Measurements from ENCODE around the gene SLC4A11. TPM values are rescaled to one million over a fixed set of nuclear protein-coding genes. Genes with fewer than 3 reads are reported as not detected.

SLC4A11 gene
- polyA plus RNA-seq, 1 experiment, result 0.53 TPM

DNA sequence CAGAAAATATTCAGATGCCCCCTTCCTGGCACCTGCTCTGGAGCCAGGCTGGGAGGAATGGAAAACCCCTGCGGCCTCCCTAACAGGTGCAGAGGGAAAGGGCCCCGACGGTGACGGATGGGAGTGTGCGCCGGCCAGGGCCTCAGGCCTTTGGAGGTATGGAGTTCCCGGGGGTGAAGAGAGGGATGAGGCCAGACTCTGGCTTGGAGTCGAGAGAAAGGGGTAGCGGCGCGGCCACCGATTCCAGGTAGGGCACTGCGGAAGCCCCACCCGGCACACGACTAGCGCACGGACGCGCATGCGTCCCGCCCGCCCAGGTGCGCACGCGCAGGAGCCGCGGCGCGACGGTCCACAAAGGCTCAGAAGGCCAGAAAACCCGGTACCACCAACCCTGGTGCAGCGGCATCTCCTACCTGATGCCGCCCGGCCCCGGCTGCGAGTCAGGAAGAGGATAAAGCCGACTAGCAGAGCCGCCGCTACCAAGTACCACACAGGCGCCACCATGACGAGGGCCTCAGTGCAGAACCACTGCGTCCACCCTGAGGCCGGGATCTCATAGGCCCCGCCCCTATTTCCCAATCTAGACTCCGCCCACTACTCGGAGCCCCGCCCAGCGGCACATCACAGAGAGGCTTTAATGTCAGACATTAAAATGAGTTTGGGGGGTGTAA, 34.7 kb downstream of the SLC4A11 start, which contains the start of gene DDRGK1:
Gene DDRGK1 (minus strand): TSS at position 559 of the 671 bp plus-strand sequence. CDS start 55 bp downstream, at position 504.
- Histone ChIP-seq H3K9me3 (ENCODE audit: control insufficient read depth, insufficient read depth, low read length) (no peaks in the 10 kb centered on the region; the same call in 1 of the 2 replicates), H3K27ac (ENCODE audit: low read depth, low read length) (peak within 1 kb of the TSS; percentile 61), H3K27me3 (ENCODE audit: control insufficient read depth, insufficient read depth, low read length) (no peaks in the 10 kb centered on the region), H3K4me3 (ENCODE audit: low read depth, low read length) (peak within 1 kb of the TSS; percentile 97)
- CTCF ChIA-PET, result no interaction called here
- POLR2A ChIA-PET, result no interaction called here
- TF ChIP-seq, protein P1, sequence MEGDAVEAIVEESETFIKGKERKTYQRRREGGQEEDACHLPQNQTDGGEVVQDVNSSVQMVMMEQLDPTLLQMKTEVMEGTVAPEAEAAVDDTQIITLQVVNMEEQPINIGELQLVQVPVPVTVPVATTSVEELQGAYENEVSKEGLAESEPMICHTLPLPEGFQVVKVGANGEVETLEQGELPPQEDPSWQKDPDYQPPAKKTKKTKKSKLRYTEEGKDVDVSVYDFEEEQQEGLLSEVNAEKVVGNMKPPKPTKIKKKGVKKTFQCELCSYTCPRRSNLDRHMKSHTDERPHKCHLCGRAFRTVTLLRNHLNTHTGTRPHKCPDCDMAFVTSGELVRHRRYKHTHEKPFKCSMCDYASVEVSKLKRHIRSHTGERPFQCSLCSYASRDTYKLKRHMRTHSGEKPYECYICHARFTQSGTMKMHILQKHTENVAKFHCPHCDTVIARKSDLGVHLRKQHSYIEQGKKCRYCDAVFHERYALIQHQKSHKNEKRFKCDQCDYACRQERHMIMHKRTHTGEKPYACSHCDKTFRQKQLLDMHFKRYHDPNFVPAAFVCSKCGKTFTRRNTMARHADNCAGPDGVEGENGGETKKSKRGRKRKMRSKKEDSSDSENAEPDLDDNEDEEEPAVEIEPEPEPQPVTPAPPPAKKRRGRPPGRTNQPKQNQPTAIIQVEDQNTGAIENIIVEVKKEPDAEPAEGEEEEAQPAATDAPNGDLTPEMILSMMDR (IDR thresholded peaks at IDR 0.05; ENCODE audit: low read depth, low read length), result no peak
- peak; percentile 27 for DNase-seq (ENCODE audit: low read depth, low spot score)

DNA sequence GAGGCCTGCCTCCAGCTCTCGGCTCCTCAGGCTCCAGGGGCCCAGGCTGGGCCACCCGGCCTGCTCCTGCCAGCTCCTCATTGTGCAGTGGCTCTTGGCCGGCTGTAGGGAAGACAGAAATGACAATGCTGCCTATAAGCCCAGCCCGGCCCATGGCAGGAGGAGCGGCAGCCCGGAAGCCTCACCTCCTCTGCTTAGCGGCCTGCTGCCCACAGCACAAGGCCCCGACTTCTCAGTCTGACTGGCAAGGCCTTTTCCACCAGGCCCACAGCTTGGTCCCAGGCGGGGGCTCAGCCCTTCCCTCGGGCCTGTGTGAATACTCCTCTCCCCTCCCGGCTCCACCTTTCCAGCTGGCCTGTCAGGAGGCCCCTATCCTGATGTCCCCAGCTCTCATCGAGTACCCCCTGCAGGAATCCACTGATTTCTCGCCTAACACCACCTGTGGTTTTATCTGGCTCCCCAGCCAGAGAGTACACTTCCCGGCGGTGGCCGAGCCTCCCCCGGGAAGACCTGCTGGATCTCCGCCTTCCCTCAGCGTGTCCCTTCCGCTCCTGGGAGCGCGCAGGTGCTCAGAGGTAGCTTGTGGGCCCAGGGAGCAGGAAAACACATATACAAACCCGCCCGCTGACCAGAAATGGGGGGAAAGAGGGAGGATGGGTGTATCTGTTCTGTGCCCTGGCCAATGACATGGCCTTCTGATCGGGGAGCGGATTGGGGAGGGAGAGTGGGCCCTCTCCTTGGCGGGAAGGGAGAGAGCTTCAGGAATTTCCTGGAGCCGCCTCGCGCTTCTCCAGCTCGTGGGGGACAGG, 35.5 kb downstream of the SLC4A11 start:
- ChIA-PET CTCF (interaction anchor here (1.9 kb wide), 1 partner anchor 15 kb away, joined by 12 read pairs; no protein-coding TSS in a partner anchor), POLR2A (interaction anchor here (0.8 kb wide), 1 partner anchor 17 kb away, joined by 3 read pairs; no protein-coding TSS in a partner anchor)
- H3K9me3 ChIP-seq (ENCODE audit: control insufficient read depth, insufficient read depth, low read length), result no peaks in the 10 kb centered on the region; the same call in 1 of the 2 replicates
- H3K27me3 ChIP-seq (ENCODE audit: control insufficient read depth, insufficient read depth, low read length), result no peaks in the 10 kb centered on the region
- H3K4me3 ChIP-seq (ENCODE audit: low read depth, low read length), result peak overlapping the region; percentile 97
- no peak for DNase-seq (ENCODE audit: low read depth, low spot score)
- no peak overlapping the region for H3K27ac ChIP-seq (ENCODE audit: low read depth, low read length)
- TF ChIP-seq, protein P1 (IDR thresholded peaks at IDR 0.05; ENCODE audit: low read depth, low read length), result no peak

DNA sequence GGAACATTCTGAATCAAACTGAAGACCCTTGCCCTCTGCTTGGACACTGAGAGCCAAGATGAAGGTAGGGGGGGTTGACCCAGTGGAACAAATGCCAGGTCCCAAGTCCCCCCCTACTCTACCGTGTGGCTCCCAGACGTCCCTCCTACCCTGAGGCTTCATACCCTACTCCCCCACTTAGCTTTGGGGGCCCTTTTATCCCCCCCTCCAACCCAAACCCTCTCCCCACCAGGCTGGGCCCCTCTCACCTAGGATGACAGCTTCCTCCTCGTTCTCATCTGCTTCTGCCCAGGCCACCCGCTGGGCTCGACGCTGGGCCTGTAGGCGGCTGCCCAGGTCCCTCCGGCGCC, 36.0 kb downstream of the SLC4A11 start:
- TF ChIP-seq, protein P1 (IDR thresholded peaks at IDR 0.05; ENCODE audit: low read depth, low read length), result no peak
- POLR2A ChIA-PET, result interaction anchor here (0.8 kb wide), 1 partner anchor 17 kb away, joined by 3 read pairs; no protein-coding TSS in a partner anchor
- H3K4me3 ChIP-seq (ENCODE audit: low read depth, low read length), result peak overlapping the region; percentile 97

DNA sequence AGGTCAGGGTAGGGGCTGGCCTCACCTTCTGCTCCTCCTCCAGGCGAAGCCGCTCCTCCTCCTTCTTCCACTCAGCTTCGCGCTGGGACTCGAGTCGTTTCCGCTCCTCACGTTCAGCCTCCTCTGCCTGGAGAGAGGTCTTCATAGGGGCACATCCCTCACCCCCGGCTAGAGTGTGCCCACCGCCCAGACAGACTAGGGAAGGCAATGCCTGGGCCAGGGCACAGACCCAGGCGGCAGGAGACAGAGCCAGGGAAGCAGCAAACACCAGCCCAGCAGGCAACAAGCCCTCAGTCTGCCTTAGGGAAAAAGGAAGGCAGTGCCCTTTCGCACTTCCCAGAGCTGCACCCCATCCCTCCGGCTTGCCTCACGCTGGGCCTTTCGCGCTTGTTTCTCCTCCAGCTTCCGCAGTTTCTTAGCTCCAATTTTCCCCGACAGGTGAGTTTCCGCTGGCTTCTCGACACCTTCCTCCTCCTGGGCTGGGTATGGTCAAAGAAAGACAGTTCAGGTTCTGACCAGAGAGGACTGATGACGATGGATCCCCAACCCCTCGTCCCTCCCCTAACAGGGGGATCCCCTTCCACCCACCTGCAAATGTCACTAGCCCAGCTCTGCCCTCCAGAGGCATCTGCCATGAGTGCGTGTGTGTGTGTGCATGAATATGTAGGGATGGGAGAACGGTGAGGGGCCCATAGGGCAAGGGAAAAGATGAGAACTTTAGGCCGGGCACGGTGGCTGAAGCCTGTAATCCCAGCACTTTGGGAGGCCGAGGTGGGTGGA, 38.8 kb downstream of the SLC4A11 start:
- POLR2A ChIA-PET, result interaction anchor here (0.6 kb wide), 1 partner anchor 185 kb away, joined by 4 read pairs; no protein-coding TSS in a partner anchor
- TF ChIP-seq, protein P1 (IDR thresholded peaks at IDR 0.05; ENCODE audit: low read depth, low read length), result no peak
- H3K9me3 ChIP-seq (ENCODE audit: control insufficient read depth, insufficient read depth, low read length), result no peaks in the 10 kb centered on the region; the same call in 1 of the 2 replicates
- no peak overlapping the region for H3K4me3 ChIP-seq (ENCODE audit: low read depth, low read length)
- DNase-seq (ENCODE audit: low read depth, low spot score), result no peak
- no peak overlapping the region for H3K27ac ChIP-seq (ENCODE audit: low read depth, low read length)
- H3K27me3 ChIP-seq (ENCODE audit: control insufficient read depth, insufficient read depth, low read length), result no peaks in the 10 kb centered on the region
- CTCF ChIA-PET, result no interaction called here

More for the DNA sequence above, 36.0 kb downstream of the SLC4A11 start:
- no peaks in the 10 kb centered on the region for H3K27me3 ChIP-seq (ENCODE audit: control insufficient read depth, insufficient read depth, low read length)
- no peaks in the 10 kb centered on the region; the same call in 1 of the 2 replicates for H3K9me3 ChIP-seq (ENCODE audit: control insufficient read depth, insufficient read depth, low read length)
- H3K27ac ChIP-seq (ENCODE audit: low read depth, low read length), result no peak overlapping the region
- no peak for DNase-seq (ENCODE audit: low read depth, low spot score)
- CTCF ChIA-PET, result interaction anchor here (1.9 kb wide), 1 partner anchor 15 kb away, joined by 12 read pairs; no protein-coding TSS in a partner anchor
